ENCODE data around the gene STK17A.

GRCh38 chr7:43668035-43668434, 85.1 kb downstream of the STK17A start:
- TF ChIP-seq EGR1 (IDR thresholded peaks at IDR 0.05) (no peak), EP300 (IDR thresholded peaks at IDR 0.05; ENCODE audit: borderline replicate concordance) (no peak), FOXM1 (IDR thresholded peaks at IDR 0.05; ENCODE audit: borderline replicate concordance, low read depth) (no peak)
- TF ChIP-seq, protein P1, sequence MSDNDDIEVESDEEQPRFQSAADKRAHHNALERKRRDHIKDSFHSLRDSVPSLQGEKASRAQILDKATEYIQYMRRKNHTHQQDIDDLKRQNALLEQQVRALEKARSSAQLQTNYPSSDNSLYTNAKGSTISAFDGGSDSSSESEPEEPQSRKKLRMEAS (IDR thresholded peaks at IDR 0.05) = no peak

All from Ishikawa (cell line).